K562 (cell line): Measurements from ENCODE around the gene NR1D1. TPM values are rescaled to one million over a fixed set of nuclear protein-coding genes. Genes with fewer than 3 reads are reported as not detected.

Experiments used
- CEBPB ChIP-seq: fragments of 450-650 bp; IDR thresholded peaks from 2 replicates; pipeline ENCODE4 v1.6.1; 2016; ENCODE audit warnings: missing genetic modification characterization, missing compliant biosample characterization
- CEBPG ChIP-seq, 3 experiments: fragments of 200-800 bp in 1 of 3; sonication (Bioruptor generic) in 1 of 3; sonication (generic) in 1 of 3; formaldehyde crosslinking in 1 of 3; IDR thresholded peaks in 2 of 3; conservative IDR thresholded peaks in 1 of 3; 2 replicates each; pipeline versions ENCODE4 v1.6.1 to v1.8.0; 2016 to 2022; ENCODE audit warnings: missing compliant biosample characterization in 2 of 3, missing genetic modification characterization in 2 of 3, mild to moderate bottlenecking in 1 of 3, missing genetic modification reagents in 1 of 3
- COPS2 ChIP-seq: fragments of 450-650 bp; conservative IDR thresholded peaks from 2 replicates; pipeline ENCODE4 v1.6.1; 2016; ENCODE audit warnings: mild to moderate bottlenecking, moderate library complexity
- CXXC5 ChIP-seq: fragments of 250-450 bp; sonication (Bioruptor Pico); IDR thresholded peaks from 2 replicates; pipeline ENCODE4 v1.8.0; 2022; ENCODE audit warnings: inconsistent platforms, mild to moderate bottlenecking, moderate library complexity
- EP400 ChIP-seq: fragments of 450-650 bp; IDR thresholded peaks from 2 replicates; pipeline ENCODE4 v1.6.1; 2017; ENCODE audit warnings: antibody characterized with exemption, mild to moderate bottlenecking, moderate library complexity
- FOXK2 ChIP-seq, 2 experiments: fragments of 450-650 bp; IDR thresholded peaks in 1 of 2; conservative IDR thresholded peaks in 1 of 2; 2 replicates each; pipeline ENCODE4 v1.6.1; 2016; ENCODE audit warnings: low read depth in 2 of 2, mild to moderate bottlenecking in 1 of 2
- FOXP1 ChIP-seq: sonication (generic); formaldehyde crosslinking; IDR thresholded peaks from 2 replicates; pipeline ENCODE4 v1.8.0; 2022; ENCODE audit warnings: mild to moderate bottlenecking, missing genetic modification reagents
- KDM5B ChIP-seq: fragments of 200-600 bp; sonication (generic); IDR thresholded peaks from 2 replicates; pipeline ENCODE4 v1.6.1; 2012; ENCODE audit warnings: low read depth, mild to moderate bottlenecking, moderate library complexity, low read length, control low read depth, inconsistent platforms; ENCODE audit not compliant: insufficient replicate concordance
- MAFK ChIP-seq: IDR thresholded peaks from 2 replicates; pipeline ENCODE4 v1.6.1; 2011; ENCODE audit warnings: low read length, improper control_type of control experiment
- MAZ ChIP-seq, 2 experiments: fragments of 450-650 bp in 1 of 2; sonication (generic) in 1 of 2; formaldehyde crosslinking; IDR thresholded peaks in 1 of 2; conservative IDR thresholded peaks in 1 of 2; 2 replicates each; pipeline versions ENCODE4 v1.4.0 to v1.5.0; 2020; ENCODE audit warnings: mild to moderate bottlenecking in 1 of 2, missing genetic modification reagents in 1 of 2
- NFYB ChIP-seq: IDR thresholded peaks from 2 replicates; pipeline ENCODE4 v1.6.1; 2011; ENCODE audit warnings: mild to moderate bottlenecking, moderate library complexity; ENCODE audit not compliant: insufficient read length; ENCODE audit errors: extremely low read depth
- NRF1 ChIP-seq, 2 experiments: fragments of 450-650 bp; IDR thresholded peaks in 1 of 2; conservative IDR thresholded peaks in 1 of 2; 2 replicates each; pipeline ENCODE4 v1.6.1; 2014; ENCODE audit warnings: mild to moderate bottlenecking in 2 of 2
- RBM22 ChIP-seq: fragments of 200-400 bp; formaldehyde crosslinking; IDR thresholded peaks from 2 replicates; pipeline ENCODE4 v1.6.1; 2018; ENCODE audit warnings: low read length, low read depth; ENCODE audit not compliant: poor library complexity, severe bottlenecking
- RBM39 ChIP-seq: fragments of 200-400 bp; formaldehyde crosslinking; optimal IDR thresholded peaks from 2 replicates; pipeline ENCODE3; 2018; ENCODE audit warnings: low read depth, low read length
- SREBF1 ChIP-seq: fragments of 150-350 bp; IDR thresholded peaks from 2 replicates; pipeline ENCODE4 v1.6.1; 2014; ENCODE audit warnings: antibody characterized with exemption, low read depth, low read length, borderline replicate concordance
- TRIM24 ChIP-seq, 2 experiments: fragments of 450-650 bp; IDR thresholded peaks; 2 replicates each; pipeline ENCODE4 v1.6.1; 2016
- ZNF282 ChIP-seq: sonication (generic); formaldehyde crosslinking; IDR thresholded peaks from 2 replicates; pipeline ENCODE4 v1.8.1; 2023; ENCODE audit warnings: missing genetic modification reagents
- polyA plus RNA-seq, 8 experiments: library from polyadenylated mRNA; depleted of rRNA in 4 of 8; stranded (reverse) in 5 of 8; unstranded in 3 of 8; fragments of >200 nt; fragmentation: Nextera tagmentation in 2 of 8; fragmentation: Illumina TruSeq in 1 of 8; extraction: Ambion mirVana in 2 of 8; extraction: Trizol in 1 of 8; gene quantifications; 2 replicates each; pipeline versions ENCODE4 v1.2.1 to v1.2.3, GENCODE V29; 2011 to 2014; ENCODE audit warnings: inconsistent platforms in 1 of 8, missing spikeins in 1 of 8
- total RNA-seq, 7 experiments: library from RNA; depleted of rRNA in 6 of 7; stranded (reverse); fragments of >200 nt in 6 of 7; fragmentation: Illumina TruSeq in 2 of 7; extraction: Trizol in 2 of 7; gene quantifications; 2 replicates each; pipeline versions ENCODE4 v1.2.1 to v1.2.3, GENCODE V29; 2011 to 2021; ENCODE audit warnings: low replicate concordance in 1 of 7
- TF ChIP-seq, protein P1 (sequence below): sonication (generic); formaldehyde crosslinking; IDR thresholded peaks from 2 replicates; pipeline ENCODE4 v1.8.1; 2023; ENCODE audit warnings: mild to moderate bottlenecking, missing genetic modification reagents
- TF ChIP-seq, protein P2 (sequence below): fragments of 450-650 bp; conservative IDR thresholded peaks from 2 replicates; pipeline ENCODE4 v1.6.1; 2016; ENCODE audit warnings: missing genetic modification characterization, low read depth, mild to moderate bottlenecking, control low read depth, missing compliant biosample characterization
- TF ChIP-seq, protein P3 (sequence below), 2 experiments: IDR thresholded peaks; 2 replicates each; pipeline ENCODE4 v1.6.1; 2012; ENCODE audit warnings: improper control_type of control experiment in 2 of 2, low read depth in 2 of 2, low read length in 2 of 2, borderline replicate concordance in 1 of 2

Gene NR1D1
- total and polyA plus RNA-seq, 9 of the 15 experiments (the other 6 are each of a cell fraction or from before 2014, with no cell fraction given): 0.25 to 7.7 (median 0.65) TPM

DNA sequence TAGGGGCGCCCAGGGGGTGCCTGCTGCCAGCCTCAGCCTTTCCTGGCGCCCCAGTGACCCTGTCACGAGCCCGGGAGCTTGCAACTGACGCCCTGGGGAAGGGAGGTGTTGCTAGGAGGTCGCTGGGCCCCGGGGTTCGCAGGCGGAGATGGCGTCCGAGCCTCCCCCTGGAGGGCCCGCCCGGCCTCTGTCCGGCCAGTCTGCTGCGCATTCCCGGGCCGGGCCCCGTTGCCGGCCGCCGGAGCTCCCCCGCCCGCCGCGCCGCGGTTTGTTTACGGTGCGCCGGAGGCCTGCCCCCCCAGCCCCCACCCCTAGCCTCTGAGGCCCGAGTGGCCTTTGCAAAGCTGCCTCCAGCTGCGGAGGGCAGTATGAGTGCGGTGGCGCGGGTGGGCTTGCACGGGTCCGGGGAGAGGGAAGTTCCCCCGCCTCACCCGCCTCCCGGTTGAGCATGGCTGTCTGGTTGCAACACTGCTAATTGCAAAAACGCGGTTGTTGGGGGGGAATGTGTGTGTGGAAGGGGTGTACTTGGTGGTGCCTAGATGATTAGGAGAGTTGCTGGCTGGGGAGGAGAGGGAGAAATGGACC, 37.1 kb downstream of the NR1D1 start (continued):
- TF ChIP-seq TRIM24 (IDR thresholded peaks at IDR 0.05) (no peak), SREBF1 (no peak), ZNF282 (CRISPR knock-in tag) (no peak), MAZ (CRISPR knock-in tag; conservative IDR thresholded peaks at IDR 0.05 in 1 of 2, IDR thresholded peaks at IDR 0.05 in 1 of 2) (peak in 1 of 2 experiments; percentile 58; a peak in 1 of 4 replicates), FOXK2 (conservative IDR thresholded peaks at IDR 0.05 in 1 of 2, IDR thresholded peaks at IDR 0.05 in 1 of 2; ENCODE audit: low read depth in 2 of 2) (peak; percentile 18 to 29; a peak in 1 of 4 replicates), CXXC5 (no peak; the same call in none of the 2 replicates), RBM39 (no peak), RBM22 (peak; percentile 6), EP400 (peak; percentile 16; the same call in 1 of the 2 replicates), CEBPG (CRISPR knock-in tag; IDR thresholded peaks at IDR 0.05) (0 out of 2 replicates have a peak, but pooled peaks have one; percentile 42), CEBPG (tag; conservative IDR thresholded peaks at IDR 0.05 in 1 of 2, IDR thresholded peaks at IDR 0.05 in 1 of 2) (peak in 1 of 2 experiments; percentile 31; a peak in 1 of 4 replicates), MAFK (no peak), COPS2 (no peak), KDM5B (no peak), NFYB (no peak), CEBPB (tag) (peak; percentile 77), FOXP1 (CRISPR knock-in tag) (no peak), NRF1 (conservative IDR thresholded peaks at IDR 0.05 in 1 of 2, IDR thresholded peaks at IDR 0.05 in 1 of 2) (peak; percentile 83 to 84)
- TF ChIP-seq, protein P1, sequence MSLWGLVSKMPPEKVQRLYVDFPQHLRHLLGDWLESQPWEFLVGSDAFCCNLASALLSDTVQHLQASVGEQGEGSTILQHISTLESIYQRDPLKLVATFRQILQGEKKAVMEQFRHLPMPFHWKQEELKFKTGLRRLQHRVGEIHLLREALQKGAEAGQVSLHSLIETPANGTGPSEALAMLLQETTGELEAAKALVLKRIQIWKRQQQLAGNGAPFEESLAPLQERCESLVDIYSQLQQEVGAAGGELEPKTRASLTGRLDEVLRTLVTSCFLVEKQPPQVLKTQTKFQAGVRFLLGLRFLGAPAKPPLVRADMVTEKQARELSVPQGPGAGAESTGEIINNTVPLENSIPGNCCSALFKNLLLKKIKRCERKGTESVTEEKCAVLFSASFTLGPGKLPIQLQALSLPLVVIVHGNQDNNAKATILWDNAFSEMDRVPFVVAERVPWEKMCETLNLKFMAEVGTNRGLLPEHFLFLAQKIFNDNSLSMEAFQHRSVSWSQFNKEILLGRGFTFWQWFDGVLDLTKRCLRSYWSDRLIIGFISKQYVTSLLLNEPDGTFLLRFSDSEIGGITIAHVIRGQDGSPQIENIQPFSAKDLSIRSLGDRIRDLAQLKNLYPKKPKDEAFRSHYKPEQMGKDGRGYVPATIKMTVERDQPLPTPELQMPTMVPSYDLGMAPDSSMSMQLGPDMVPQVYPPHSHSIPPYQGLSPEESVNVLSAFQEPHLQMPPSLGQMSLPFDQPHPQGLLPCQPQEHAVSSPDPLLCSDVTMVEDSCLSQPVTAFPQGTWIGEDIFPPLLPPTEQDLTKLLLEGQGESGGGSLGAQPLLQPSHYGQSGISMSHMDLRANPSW (CRISPR knock-in tag): no peak
- TF ChIP-seq, protein P2, sequence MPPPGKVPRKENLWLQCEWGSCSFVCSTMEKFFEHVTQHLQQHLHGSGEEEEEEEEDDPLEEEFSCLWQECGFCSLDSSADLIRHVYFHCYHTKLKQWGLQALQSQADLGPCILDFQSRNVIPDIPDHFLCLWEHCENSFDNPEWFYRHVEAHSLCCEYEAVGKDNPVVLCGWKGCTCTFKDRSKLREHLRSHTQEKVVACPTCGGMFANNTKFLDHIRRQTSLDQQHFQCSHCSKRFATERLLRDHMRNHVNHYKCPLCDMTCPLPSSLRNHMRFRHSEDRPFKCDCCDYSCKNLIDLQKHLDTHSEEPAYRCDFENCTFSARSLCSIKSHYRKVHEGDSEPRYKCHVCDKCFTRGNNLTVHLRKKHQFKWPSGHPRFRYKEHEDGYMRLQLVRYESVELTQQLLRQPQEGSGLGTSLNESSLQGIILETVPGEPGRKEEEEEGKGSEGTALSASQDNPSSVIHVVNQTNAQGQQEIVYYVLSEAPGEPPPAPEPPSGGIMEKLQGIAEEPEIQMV (tag): no peak
- TF ChIP-seq, protein P3, sequence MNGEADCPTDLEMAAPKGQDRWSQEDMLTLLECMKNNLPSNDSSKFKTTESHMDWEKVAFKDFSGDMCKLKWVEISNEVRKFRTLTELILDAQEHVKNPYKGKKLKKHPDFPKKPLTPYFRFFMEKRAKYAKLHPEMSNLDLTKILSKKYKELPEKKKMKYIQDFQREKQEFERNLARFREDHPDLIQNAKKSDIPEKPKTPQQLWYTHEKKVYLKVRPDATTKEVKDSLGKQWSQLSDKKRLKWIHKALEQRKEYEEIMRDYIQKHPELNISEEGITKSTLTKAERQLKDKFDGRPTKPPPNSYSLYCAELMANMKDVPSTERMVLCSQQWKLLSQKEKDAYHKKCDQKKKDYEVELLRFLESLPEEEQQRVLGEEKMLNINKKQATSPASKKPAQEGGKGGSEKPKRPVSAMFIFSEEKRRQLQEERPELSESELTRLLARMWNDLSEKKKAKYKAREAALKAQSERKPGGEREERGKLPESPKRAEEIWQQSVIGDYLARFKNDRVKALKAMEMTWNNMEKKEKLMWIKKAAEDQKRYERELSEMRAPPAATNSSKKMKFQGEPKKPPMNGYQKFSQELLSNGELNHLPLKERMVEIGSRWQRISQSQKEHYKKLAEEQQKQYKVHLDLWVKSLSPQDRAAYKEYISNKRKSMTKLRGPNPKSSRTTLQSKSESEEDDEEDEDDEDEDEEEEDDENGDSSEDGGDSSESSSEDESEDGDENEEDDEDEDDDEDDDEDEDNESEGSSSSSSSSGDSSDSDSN (IDR thresholded peaks at IDR 0.05; ENCODE audit: borderline replicate concordance in 1 of 2, low read depth in 2 of 2, low read length in 2 of 2): peak in 1 of 2 experiments; percentile 93; a peak in 2 of 4 replicates
